ENCODE results near the gene CYBC1. TPM values are rescaled to one million over a fixed set of nuclear protein-coding genes. Genes with fewer than 3 reads are reported as not detected.

Gene CYBC1
- polyA plus RNA-seq, 1 experiment: 118 TPM

DNA sequence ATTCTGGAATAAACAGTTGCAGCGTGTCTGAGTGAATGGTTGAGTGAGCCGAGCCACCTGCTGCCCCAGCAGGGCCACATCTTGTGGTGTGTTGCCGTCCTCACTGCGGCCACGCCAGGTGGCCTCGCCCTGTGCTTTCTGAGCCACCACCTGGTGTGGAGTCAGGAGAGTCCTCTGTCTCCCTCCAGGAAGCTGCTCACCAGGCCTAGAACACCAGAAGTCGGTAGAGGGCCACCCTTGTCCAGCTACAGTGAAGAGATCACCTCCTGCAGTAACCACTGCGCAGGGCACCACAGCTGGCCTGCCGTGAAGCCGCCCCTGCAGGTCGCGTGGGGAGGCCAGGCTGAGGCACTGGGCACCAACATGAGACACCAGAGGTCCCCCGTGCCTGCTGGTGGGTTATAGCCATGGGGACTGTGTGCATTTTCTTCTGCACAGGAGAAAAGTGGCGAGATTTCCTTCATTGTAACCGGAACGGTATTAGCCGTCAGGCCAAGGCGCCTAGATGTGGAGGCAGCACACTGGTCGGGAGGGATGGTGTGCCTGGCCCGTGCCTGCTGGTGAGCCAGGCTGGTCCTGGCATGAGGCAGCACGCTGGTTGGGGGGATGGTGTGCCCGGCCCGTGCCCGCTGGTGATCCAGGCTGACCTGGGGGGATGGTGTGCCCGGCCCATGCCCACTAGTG lies 40.1 kb upstream of the CYBC1 start:
- Histone ChIP-seq H3K4me3 (ENCODE audit: low read depth, low read length) (no peak overlapping the region), H3K27me3 (ENCODE audit: control insufficient read depth, insufficient read depth, low read length) (no peaks in the 10 kb centered on the region), H3K36me3 (ENCODE audit: control insufficient read depth, insufficient read depth, low read length) (peaks cover 12% of the 10 kb centered on the region)
- DNase-seq (ENCODE audit: low read depth): no peak
- TF ChIP-seq, protein P1, sequence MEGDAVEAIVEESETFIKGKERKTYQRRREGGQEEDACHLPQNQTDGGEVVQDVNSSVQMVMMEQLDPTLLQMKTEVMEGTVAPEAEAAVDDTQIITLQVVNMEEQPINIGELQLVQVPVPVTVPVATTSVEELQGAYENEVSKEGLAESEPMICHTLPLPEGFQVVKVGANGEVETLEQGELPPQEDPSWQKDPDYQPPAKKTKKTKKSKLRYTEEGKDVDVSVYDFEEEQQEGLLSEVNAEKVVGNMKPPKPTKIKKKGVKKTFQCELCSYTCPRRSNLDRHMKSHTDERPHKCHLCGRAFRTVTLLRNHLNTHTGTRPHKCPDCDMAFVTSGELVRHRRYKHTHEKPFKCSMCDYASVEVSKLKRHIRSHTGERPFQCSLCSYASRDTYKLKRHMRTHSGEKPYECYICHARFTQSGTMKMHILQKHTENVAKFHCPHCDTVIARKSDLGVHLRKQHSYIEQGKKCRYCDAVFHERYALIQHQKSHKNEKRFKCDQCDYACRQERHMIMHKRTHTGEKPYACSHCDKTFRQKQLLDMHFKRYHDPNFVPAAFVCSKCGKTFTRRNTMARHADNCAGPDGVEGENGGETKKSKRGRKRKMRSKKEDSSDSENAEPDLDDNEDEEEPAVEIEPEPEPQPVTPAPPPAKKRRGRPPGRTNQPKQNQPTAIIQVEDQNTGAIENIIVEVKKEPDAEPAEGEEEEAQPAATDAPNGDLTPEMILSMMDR (IDR thresholded peaks at IDR 0.05; ENCODE audit: insufficient read depth, low read depth, low read length): no peak
- ChIA-PET POLR2A (no interaction called here), CTCF (no interaction called here)

DNA sequence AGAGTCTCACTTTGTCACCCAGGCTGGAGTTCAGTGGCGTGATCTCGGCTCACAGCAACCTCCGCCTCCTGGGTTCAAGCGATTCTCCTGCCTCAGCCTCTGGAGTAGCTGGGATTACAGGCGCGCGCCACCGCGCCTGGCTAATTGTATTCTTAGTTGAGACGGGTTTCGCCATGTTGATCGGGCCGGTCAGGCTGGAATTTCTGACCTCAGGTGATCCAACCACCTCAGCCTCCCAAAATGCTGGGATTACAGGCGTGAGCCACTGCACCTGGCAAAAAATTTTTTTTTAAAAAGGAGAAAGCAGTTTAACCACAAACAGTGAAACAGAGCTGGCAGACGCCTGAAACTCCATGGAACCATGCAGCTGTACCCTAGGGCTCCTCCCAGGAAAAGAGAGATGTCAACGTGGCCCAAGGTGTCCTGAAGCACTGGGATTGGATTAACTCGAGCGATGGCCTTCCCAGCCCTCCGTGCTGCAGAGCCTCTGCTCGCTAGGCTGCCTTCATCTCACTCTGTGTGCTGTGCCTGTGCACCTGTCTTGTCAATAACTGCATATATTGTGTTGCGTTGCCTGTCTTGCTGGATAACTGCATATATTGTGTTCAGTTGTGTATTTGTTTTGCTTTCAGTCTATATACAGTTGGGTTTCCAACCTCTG lies 39.4 kb upstream of the CYBC1 start:
- no peak for DNase-seq (ENCODE audit: low read depth)
- TF ChIP-seq, protein P1 (IDR thresholded peaks at IDR 0.05; ENCODE audit: insufficient read depth, low read depth, low read length): no peak
- Histone ChIP-seq H3K4me3 (ENCODE audit: low read depth, low read length) (no peak overlapping the region), H3K36me3 (ENCODE audit: control insufficient read depth, insufficient read depth, low read length) (peaks cover 16% of the 10 kb centered on the region), H3K27me3 (ENCODE audit: control insufficient read depth, insufficient read depth, low read length) (no peaks in the 10 kb centered on the region)
- POLR2A ChIA-PET: no interaction called here
- CTCF ChIA-PET: no interaction called here

DNA sequence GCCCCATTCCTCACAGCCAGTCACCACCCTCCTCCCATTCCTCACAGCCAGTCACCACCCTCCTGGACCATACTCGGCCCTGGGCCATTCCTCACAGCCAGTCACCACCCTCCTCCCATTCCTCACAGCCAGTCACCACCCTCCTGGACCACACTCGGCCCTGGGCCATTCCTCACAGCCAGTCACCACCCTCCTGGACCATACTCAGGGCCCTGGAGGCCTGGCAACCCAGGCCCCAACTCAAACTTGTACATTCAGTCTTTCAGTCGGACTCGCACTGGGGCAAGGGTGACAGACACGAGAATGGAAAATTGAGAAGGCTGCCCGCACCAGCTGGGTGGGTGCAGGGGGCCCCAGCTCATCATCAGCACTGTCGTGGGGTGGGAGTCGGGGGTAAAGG lies 38.6 kb upstream of the CYBC1 start:
- Histone ChIP-seq H3K36me3 (ENCODE audit: control insufficient read depth, insufficient read depth, low read length) (peaks cover 17% of the 10 kb centered on the region), H3K27me3 (ENCODE audit: control insufficient read depth, insufficient read depth, low read length) (no peaks in the 10 kb centered on the region), H3K4me3 (ENCODE audit: low read depth, low read length) (no peak overlapping the region)
- CTCF ChIA-PET: no interaction called here
- POLR2A ChIA-PET: no interaction called here
- TF ChIP-seq, protein P1 (IDR thresholded peaks at IDR 0.05; ENCODE audit: insufficient read depth, low read depth, low read length): no peak
- no peak for DNase-seq (ENCODE audit: low read depth)

DNA sequence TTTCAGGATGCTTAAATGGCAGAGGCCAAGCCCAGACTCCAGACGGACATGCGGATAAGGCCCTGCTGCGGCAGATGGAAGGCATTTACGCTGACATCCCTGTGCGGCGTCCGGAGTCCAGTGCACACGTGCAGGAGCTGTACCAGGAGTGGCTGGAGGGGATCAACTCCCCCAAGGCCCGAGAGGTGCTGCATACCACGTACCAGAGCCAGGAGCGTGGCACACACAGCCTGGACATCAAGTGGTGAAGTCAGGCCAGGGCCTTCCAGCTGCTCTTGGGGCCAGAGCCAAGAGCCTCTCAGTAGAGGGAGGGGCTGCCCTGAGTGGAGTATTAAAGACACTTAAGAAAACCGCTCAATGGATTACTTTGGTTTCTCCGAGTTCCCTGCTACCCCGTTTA lies 37.4 kb upstream of the CYBC1 start:
- TF ChIP-seq, protein P1 (IDR thresholded peaks at IDR 0.05; ENCODE audit: insufficient read depth, low read depth, low read length): no peak
- peaks cover 21% of the 10 kb centered on the region for H3K36me3 ChIP-seq (ENCODE audit: control insufficient read depth, insufficient read depth, low read length)
- H3K4me3 ChIP-seq (ENCODE audit: low read depth, low read length): no peak overlapping the region
- ChIA-PET POLR2A (no interaction called here), CTCF (no interaction called here)
- DNase-seq (ENCODE audit: low read depth): no peak
- no peaks in the 10 kb centered on the region for H3K27me3 ChIP-seq (ENCODE audit: control insufficient read depth, insufficient read depth, low read length)

- Histone ChIP-seq H3K4me3 (ENCODE audit: low read depth, low read length) (no peak overlapping the region), H3K36me3 (ENCODE audit: control insufficient read depth, insufficient read depth, low read length) (peaks cover 21% of the 10 kb centered on the region), H3K27me3 (ENCODE audit: control insufficient read depth, insufficient read depth, low read length) (no peaks in the 10 kb centered on the region)
- no peak for DNase-seq (ENCODE audit: low read depth)
- TF ChIP-seq, protein P1 (IDR thresholded peaks at IDR 0.05; ENCODE audit: insufficient read depth, low read depth, low read length): no peak
- ChIA-PET POLR2A (no interaction called here), CTCF (no interaction called here)
Observed at GRCh38 chr17:82486231-82487094, 35.9 kb upstream of the CYBC1 start.

Data from BJ (cell line).